Fibroblast of mammary gland (primary cell): ENCODE measurements around the gene PPEF1.
"Not testable (repeated sequence)": the region's sequence is repeated elsewhere in the genome, so short reads cannot be mapped to it uniquely, and the experiment has no call there.

ENCODE experiments used
- DNase-seq: peaks from one replicate; pipeline ENCODE4 v3.0.0-alpha.2; 2010; ENCODE audit warnings: low read depth
- H3K4me3 ChIP-seq: 2 replicates; pipeline ENCODE4 v1.5.1; 2011; ENCODE audit warnings: low read depth, mild to moderate bottlenecking, low read length, moderate library complexity; ENCODE audit not compliant: control insufficient read depth
- CTCF ChIP-seq: conservative IDR thresholded peaks from 2 replicates; pipeline ENCODE4 v1.5.1; 2011; ENCODE audit warnings: low read depth, low read length, inconsistent platforms; ENCODE audit not compliant: control insufficient read depth, insufficient read depth

The PPEF1 gene

DNA sequence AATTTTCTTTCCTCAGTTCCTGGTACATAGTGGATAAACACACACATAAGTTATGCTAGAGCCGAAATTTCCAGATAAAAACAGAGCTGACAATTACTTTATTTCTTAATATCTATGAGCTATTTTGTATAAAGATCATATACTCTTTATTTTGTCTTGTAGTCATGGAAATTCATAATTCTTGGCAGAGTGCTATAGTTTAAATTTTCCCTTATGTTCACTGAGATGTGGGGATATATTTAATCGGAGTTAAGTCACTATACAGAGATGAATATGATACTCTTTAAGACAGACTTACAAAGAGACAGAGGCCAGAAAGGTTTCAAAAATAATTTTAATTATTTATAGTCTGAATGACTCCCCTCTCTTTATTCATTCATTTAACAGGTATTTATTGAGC is 89.7 kb downstream of the PPEF1 start:
- no peak overlapping the region for H3K4me3 ChIP-seq
- DNase-seq, result no peak
- no peak for TF ChIP-seq CTCF

- no peak for TF ChIP-seq CTCF
- no peak overlapping the region for H3K4me3 ChIP-seq
- DNase-seq, result no peak
Observed at GRCh38 chrX:18799911-18800310, 92.5 kb downstream of the PPEF1 start.

DNA sequence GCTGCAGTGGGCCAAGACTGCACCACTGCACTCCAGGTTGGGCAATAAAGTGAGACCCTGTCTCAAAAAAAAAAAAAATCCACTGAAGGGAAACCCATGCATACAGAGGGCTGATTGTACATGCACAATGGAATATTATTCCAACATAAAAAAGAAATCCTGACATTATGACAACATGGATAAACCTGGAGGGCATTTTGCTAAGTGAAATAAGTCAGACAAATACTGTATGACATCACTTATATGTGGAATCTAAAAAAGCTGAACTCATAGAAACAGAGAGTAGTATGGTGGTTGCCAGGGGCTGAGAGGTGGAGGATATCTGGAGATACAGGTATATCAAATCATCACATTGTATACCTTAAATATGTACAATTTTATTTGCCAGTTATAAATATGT is 102.2 kb downstream of the PPEF1 start:
- no peak for TF ChIP-seq CTCF
- H3K4me3 ChIP-seq, result no peak overlapping the region
- DNase-seq, result no peak

GRCh38 chrX:18810416-18810815 is 103.0 kb downstream of the PPEF1 start:
- DNase-seq, result no peak
- no peak for TF ChIP-seq CTCF
- no peak overlapping the region for H3K4me3 ChIP-seq

DNA sequence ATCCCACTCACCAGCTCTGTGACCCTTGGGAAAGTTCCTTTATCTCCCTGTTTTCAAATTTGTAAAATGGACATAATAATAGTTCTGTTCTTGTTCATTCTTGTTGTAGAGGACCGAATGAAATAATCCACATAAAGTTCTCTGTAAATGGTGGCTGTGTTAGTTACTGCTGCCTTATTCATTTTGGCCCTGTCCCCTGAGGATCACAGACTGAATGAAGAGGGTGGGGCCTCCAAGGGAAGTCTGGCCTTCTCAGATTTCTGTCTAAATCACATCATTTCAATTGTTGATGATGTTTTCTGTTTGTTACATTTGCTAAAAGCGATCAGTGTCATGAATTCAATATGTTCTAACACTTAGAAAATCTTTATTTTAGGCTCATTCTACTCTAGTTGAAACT is 117.9 kb downstream of the PPEF1 start:
- no peak overlapping the region for H3K4me3 ChIP-seq
- no peak for DNase-seq
- no peak for TF ChIP-seq CTCF

DNA sequence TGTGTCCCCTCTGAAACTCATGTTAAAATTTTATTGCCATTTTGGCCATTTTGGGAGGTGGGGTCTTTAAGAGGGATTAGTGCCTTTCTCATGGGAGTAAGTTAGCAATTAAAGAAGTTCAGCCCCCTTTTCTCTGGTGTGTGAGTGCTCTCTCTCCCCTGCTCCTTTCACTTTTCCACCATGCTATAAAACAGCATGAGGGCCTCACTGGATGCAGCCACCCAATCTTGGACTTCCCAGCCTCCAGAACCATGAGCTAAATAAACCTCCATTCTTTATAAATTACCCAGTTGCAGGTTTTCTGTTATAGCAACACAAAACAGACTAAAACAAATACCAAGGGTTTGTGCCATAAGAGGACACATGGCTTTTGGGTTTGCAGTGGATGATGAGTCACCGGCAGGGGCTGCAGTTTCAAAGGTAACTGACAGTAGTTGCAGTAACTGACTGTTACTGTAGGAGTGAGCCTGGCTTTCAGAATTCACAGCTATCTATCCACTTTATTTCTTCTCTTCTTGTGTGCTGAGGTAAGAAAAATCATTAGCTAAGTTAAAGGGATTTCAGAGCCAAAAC is 121.5 kb downstream of the PPEF1 start:
- TF ChIP-seq CTCF, result no peak
- peak; percentile 29 for DNase-seq
- H3K4me3 ChIP-seq, result no peak overlapping the region

DNA sequence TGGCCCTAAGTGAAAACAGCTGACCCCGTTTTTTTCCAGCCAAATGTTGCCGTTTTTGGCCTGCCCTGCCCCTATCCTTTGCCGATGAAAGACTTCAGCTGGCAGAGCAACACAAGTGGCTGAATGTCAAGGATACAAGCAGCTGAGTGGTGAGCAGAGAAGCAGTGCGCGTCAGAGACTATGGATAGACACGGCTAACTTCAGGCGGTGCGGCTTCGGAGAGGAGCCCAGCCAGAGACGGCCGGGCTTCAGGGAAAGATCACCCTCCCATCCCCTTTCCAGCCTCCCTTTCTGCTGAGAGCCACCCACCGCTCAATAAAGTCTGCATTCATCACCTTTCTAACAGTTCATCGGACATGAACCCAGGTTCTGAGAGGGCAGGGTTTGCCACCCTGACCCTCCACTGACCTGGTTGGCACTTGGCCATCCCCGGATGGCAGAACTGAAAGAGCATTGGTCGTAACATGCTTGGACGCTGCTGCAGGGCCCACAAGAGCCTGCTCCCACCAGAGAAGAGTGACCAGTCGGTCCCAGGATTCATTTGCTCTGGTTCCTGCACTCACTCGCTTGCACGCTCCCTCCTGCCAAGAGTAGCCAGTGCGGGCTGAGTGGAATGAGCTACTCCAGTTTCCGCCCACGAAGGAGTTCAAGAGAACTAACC is 125.8 kb downstream of the PPEF1 start:
- H3K4me3 ChIP-seq, result peak overlapping the region; percentile 13
- TF ChIP-seq CTCF, result no peak
- peak; percentile 68 for DNase-seq

DNA sequence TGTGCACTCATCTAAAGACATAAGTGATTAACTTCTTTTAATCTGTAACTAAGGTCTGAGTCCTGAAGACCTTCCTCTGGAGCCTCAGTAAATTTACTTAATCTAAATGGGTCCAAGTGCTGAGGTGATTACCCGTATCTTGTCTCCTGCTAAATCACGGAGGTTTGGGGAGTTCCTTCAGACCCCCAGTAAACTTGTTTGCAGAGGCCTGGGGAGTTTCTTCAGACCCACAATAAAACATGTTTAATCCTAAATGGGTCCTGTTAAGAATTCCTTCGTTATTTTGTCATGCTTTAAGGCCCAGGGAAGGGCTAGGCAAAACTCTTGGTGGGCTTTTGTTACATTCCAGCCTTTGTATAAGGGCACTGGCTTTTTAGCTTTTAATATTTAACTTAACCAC is 140.5 kb downstream of the PPEF1 start:
- not testable (repeated sequence) for H3K4me3 ChIP-seq, DNase-seq
